ENCODE results near the gene ERCC1.

ERCC1 gene

DNA sequence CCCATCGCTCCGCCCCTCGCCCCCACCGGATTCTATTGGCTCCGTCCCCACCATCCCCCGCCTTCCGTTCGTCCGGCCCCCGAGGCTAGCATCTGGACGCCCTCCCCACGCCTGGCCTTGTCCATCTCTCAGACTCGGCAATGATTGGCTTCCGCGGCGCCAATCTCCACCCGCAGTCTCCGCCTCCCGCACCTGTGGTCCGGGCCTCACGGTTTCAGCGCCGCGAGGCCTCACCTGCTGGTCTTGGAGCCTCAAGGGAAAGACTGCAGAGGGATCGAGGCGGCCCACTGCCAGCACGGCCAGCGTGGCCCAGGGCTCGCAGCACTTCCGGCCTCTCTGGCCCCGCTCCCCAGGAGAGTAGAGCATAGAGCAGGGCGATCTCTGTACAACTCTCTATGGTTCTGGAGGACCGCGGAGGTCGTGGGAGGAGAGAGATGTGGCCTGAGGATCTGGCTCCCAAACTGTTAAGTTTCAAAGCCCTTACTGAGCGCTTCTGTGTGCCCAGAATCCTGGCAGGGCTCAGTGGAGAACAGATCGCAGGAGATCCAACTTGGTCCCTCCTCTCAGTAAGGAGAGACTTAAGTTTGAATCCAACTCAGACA, at the start of gene ERCC1:
TSS of gene ERCC1 (minus strand) at position 329 of the 602 bp plus-strand sequence. CDS start 543 bp downstream, outside the sequence.
- H3K9me3 Mint-ChIP-seq: no peaks in the 10 kb centered on the region
- peak within 1 kb of the TSS; percentile 93 for H3K4me3 Mint-ChIP-seq
- peaks cover 76% of the 10 kb centered on the region for H3K4me1 Mint-ChIP-seq (ENCODE audit: low read depth)
- H3K36me3 Mint-ChIP-seq (ENCODE audit: low read depth): peaks cover 17% of the 10 kb centered on the region
- H3K27me3 Mint-ChIP-seq: no peaks in the 10 kb centered on the region
- H3K27ac Mint-ChIP-seq: peak within 1 kb of the TSS; percentile 95

DNA sequence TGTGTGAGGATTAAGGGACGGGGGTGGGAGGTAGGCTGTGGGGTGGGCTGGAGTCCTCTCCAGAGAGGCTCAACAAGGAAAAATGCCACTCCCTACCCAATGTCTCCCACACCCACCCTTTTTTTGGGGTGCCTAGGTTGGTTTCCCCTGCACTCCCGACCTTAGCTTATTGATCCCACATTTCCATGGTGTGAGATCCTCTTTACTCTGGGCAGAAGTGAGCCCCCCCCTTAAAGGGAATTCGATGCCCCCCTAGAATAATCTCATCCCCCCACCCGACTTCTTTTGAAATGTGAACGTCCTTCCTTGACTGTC, 49.6 kb upstream of the ERCC1 start:
- Mint-ChIP-seq H3K4me1 (ENCODE audit: low read depth) (peaks cover 59% of the 10 kb centered on the region), H3K36me3 (ENCODE audit: low read depth) (peaks cover 15% of the 10 kb centered on the region), H3K4me3 (no peak overlapping the region), H3K27me3 (peaks cover 10% of the 10 kb centered on the region), H3K27ac (no peak overlapping the region), H3K9me3 (no peaks in the 10 kb centered on the region)

DNA sequence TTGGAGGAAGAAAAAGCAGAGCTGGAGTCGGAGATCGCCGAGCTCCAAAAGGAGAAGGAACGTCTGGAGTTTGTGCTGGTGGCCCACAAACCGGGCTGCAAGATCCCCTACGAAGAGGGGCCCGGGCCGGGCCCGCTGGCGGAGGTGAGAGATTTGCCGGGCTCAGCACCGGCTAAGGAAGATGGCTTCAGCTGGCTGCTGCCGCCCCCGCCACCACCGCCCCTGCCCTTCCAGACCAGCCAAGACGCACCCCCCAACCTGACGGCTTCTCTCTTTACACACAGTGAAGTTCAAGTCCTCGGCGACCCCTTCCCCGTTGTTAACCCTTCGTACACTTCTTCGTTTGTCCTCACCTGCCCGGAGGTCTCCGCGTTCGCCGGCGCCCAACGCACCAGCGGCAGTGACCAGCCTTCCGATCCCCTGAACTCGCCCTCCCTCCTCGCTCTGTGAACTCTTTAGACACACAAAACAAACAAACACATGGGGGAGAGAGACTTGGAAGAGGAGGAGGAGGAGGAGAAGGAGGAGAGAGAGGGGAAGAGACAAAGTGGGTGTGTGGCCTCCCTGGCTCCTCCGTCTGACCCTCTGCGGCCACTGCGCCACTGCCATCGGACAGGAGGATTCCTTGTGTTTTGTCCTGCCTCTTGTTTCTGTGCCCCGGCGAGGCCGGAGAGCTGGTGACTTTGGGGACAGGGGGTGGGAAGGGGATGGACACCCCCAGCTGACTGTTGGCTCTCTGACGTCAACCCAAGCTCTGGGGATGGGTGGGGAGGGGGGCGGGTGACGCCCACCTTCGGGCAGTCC, 49.0 kb upstream of the ERCC1 start:
- Mint-ChIP-seq H3K36me3 (ENCODE audit: low read depth) (peaks cover 15% of the 10 kb centered on the region), H3K27ac (no peak overlapping the region), H3K4me1 (ENCODE audit: low read depth) (peaks cover 58% of the 10 kb centered on the region), H3K9me3 (no peaks in the 10 kb centered on the region), H3K27me3 (peaks cover 10% of the 10 kb centered on the region), H3K4me3 (no peak overlapping the region)

DNA sequence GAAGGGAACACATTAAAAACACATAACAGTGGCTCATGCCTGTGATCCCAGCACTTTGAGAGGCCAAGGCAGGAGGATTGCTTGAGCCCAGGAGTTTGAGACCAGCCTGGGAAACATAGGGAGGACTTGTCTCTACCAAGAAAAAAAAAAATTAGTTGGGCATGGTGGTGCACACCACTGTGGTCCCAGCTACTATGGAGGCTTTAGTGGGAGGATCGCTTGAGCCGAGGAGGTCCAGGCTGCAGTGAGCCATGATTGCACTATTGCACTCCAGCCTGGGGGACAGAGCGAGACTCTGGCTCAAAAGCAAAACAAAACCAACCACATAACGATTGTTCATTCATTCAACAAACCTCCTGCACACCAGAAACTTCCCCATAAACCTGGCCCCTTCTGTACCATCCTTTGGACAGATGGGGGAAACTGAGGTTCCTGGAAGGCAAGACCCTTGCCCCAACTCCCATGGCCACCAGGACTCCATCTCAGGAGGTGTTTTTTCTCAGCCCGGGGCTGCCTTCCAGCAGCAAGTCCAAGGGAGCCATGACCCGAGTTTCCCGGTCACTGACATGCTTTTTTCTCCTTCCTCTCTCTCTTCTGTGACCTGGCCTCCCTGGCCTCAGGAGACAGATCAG, 48.3 kb upstream of the ERCC1 start:
- H3K27ac Mint-ChIP-seq: no peak overlapping the region
- peaks cover 10% of the 10 kb centered on the region for H3K27me3 Mint-ChIP-seq
- H3K4me3 Mint-ChIP-seq: no peak overlapping the region
- peaks cover 15% of the 10 kb centered on the region for H3K36me3 Mint-ChIP-seq (ENCODE audit: low read depth)
- H3K4me1 Mint-ChIP-seq (ENCODE audit: low read depth): peaks cover 57% of the 10 kb centered on the region
- no peaks in the 10 kb centered on the region for H3K9me3 Mint-ChIP-seq

DNA sequence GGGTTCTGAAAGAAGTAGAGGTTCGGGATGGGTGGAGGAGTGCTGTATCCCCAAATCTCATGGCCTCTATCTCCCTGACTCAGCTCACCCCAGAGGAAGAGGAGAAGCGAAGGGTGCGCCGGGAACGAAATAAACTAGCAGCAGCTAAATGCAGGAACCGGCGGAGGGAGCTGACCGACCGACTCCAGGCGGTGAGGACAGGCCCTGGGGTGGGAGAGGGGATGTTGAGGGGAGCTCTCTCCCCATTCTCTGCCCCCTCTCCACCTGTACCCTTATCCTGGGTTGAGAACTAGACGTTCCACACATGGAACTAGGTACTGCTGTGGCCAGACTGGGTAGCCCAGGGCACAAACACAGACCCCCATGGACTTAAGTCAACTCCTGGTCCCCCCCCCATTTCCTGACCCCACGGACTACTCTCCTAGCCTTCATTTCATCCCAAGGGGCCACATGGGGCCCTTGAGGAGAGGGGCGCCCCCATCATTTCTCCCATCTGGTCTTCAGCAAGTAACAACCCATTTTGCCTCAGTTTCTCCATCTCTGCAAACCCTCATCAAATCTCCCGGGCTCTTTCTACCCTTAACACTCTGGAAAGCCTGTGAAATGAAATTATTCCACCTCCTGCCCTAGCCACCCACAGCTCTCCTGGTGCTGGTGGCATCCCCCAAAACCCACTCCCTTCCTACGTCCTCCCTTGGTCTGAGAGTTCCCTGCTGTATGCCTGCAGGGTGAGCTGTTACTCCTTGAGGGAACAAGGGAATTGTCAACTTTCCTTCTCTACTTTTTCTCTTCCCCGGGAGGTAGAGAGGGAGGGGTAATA, 47.6 kb upstream of the ERCC1 start:
- H3K4me3 Mint-ChIP-seq: peak overlapping the region; percentile 88
- H3K36me3 Mint-ChIP-seq (ENCODE audit: low read depth): peaks cover 15% of the 10 kb centered on the region
- peaks cover 53% of the 10 kb centered on the region for H3K4me1 Mint-ChIP-seq (ENCODE audit: low read depth)
- no peak overlapping the region for H3K27ac Mint-ChIP-seq
- H3K9me3 Mint-ChIP-seq: no peaks in the 10 kb centered on the region
- H3K27me3 Mint-ChIP-seq: peaks cover 11% of the 10 kb centered on the region

- peaks cover 15% of the 10 kb centered on the region for H3K27me3 Mint-ChIP-seq
These were observed 47.0 kb upstream of the ERCC1 start for GRCh38 chr19:45470762-45471081.

DNA sequence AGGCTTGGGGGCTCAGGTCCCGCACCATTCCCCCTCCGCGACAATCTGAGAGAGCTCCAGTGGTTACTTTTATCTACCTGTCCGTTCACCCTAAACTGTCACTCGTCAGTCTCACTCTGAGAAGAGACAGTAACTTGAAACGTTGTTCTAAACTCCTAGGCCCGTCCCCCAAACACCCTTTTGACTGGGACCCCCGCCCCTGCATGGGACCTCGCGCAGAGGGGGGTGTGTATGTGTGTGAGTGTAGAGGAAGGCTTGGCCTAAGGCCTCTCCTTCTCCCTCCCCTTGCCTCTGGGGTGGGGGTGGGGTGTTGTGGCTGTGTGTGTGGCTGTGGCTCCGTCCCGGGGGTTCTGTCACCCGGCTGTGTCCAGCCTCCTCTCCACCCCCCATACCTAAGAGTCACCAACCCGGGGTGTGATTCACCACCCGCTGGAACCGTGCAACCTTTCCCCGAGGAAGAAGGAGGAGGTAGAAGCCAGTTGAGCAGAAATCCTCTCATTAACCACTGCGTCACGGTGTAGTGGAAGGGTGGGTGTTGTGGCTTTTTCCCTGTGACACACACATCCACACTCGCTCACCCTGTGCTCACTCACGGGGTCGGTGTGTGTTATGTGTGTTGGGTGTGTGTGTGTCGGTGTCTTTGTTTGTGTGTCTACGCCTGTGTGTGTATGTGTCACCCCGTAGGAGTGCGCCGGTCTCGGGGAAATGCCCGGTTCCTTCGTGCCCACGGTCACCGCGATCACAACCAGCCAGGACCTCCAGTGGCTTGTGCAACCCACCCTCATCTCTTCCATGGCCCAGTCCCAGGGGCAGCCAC, 46.4 kb upstream of the ERCC1 start:
- Mint-ChIP-seq H3K9me3 (no peaks in the 10 kb centered on the region), H3K4me3 (peak overlapping the region; percentile 88), H3K36me3 (ENCODE audit: low read depth) (peaks cover 15% of the 10 kb centered on the region), H3K27ac (peak overlapping the region; percentile 88), H3K4me1 (ENCODE audit: low read depth) (peaks cover 50% of the 10 kb centered on the region), H3K27me3 (peaks cover 13% of the 10 kb centered on the region)

More at GRCh38 chr19:45470762-45471081, 47.0 kb upstream of the ERCC1 start:
- H3K4me3 Mint-ChIP-seq: peak overlapping the region; percentile 88
- H3K9me3 Mint-ChIP-seq: no peaks in the 10 kb centered on the region
- H3K27ac Mint-ChIP-seq: no peak overlapping the region
- peaks cover 15% of the 10 kb centered on the region for H3K36me3 Mint-ChIP-seq (ENCODE audit: low read depth)
- H3K4me1 Mint-ChIP-seq (ENCODE audit: low read depth): peaks cover 51% of the 10 kb centered on the region

DNA sequence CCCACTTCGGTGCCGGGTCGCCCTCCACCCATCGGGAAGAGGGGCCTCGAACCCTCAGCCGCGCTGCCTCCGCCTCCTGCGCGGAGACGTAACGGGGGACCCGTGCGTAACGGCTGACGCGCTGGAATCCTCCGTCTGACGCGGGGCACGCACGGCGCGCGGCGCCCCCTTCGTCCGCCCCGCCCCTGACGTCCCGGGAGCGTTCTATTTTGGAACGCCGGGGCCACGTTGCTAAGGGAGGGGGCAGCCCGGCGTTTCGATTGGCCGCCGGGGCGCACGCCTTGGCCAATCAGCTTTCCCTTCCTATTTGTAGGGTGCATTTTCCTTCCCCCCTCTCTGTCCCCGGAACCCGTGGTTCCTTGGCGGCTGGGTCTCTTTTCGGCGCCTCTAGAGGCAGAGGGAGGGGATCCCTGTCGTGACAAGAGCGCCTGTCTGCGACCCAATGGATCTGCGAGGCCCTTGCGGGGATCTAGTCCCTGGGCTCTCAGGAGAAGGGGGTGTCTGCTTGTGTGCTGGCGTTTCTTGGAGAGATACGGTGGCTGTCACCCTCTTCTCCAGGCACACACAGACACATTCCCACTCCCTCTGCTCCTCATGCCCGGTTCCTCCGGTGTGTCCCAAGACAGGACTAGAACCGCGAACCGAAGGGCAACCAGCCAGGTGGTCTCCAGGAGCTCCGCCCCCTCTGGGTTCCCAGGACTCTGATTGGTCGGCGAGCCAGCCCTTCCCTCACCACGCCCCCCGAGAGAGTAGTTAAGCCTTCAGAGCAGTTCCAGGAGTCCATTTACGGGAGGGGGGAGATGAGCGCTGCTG, 45.6 kb upstream of the ERCC1 start:
- H3K4me1 Mint-ChIP-seq (ENCODE audit: low read depth): peaks cover 48% of the 10 kb centered on the region
- peaks cover 15% of the 10 kb centered on the region for H3K36me3 Mint-ChIP-seq (ENCODE audit: low read depth)
- peaks cover 16% of the 10 kb centered on the region for H3K27me3 Mint-ChIP-seq
- H3K4me3 Mint-ChIP-seq: peak overlapping the region; percentile 88
- no peaks in the 10 kb centered on the region for H3K9me3 Mint-ChIP-seq
- peak overlapping the region; percentile 88 for H3K27ac Mint-ChIP-seq

GRCh38 chr19:45468803-45469131, 45.0 kb upstream of the ERCC1 start:
- Mint-ChIP-seq H3K9me3 (no peaks in the 10 kb centered on the region), H3K27me3 (peaks cover 16% of the 10 kb centered on the region), H3K36me3 (ENCODE audit: low read depth) (peaks cover 15% of the 10 kb centered on the region)

DNA sequence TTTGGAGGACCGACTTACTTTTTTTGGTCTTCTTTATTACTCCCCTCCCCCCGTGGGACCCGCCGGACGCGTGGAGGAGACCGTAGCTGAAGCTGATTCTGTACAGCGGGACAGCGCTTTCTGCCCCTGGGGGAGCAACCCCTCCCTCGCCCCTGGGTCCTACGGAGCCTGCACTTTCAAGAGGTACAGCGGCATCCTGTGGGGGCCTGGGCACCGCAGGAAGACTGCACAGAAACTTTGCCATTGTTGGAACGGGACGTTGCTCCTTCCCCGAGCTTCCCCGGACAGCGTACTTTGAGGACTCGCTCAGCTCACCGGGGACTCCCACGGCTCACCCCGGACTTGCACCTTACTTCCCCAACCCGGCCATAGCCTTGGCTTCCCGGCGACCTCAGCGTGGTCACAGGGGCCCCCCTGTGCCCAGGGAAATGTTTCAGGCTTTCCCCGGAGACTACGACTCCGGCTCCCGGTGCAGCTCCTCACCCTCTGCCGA, 44.5 kb upstream of the ERCC1 start:
- Mint-ChIP-seq H3K4me3 (peak overlapping the region; percentile 88), H3K27me3 (peaks cover 16% of the 10 kb centered on the region), H3K36me3 (ENCODE audit: low read depth) (peaks cover 15% of the 10 kb centered on the region), H3K9me3 (no peaks in the 10 kb centered on the region), H3K27ac (peak overlapping the region; percentile 88), H3K4me1 (ENCODE audit: low read depth) (peaks cover 48% of the 10 kb centered on the region)

More at GRCh38 chr19:45468803-45469131, 45.0 kb upstream of the ERCC1 start:
- H3K4me3 Mint-ChIP-seq: peak overlapping the region; percentile 88
- peaks cover 48% of the 10 kb centered on the region for H3K4me1 Mint-ChIP-seq (ENCODE audit: low read depth)
- H3K27ac Mint-ChIP-seq: peak overlapping the region; percentile 88

- H3K9me3 Mint-ChIP-seq: no peaks in the 10 kb centered on the region
- peaks cover 12% of the 10 kb centered on the region for H3K27me3 Mint-ChIP-seq
- H3K36me3 Mint-ChIP-seq (ENCODE audit: low read depth): peaks cover 11% of the 10 kb centered on the region
- peak within 1 kb of the TSS; percentile 88 for H3K4me3 Mint-ChIP-seq
- peaks cover 45% of the 10 kb centered on the region for H3K4me1 Mint-ChIP-seq (ENCODE audit: low read depth)
- peak within 1 kb of the TSS; percentile 88 for H3K27ac Mint-ChIP-seq
These were observed 43.9 kb upstream of the ERCC1 start, which contains the start of gene FOSB for GRCh38 chr19:45467456-45468158. Gene FOSB, plus strand, starts transcription at chr19:45467996. Its CDS starts 591 bp downstream, at chr19:45468587.

- peak overlapping the region; percentile 3 for H3K27ac Mint-ChIP-seq
- H3K9me3 Mint-ChIP-seq: no peaks in the 10 kb centered on the region
- peaks cover 39% of the 10 kb centered on the region for H3K4me1 Mint-ChIP-seq (ENCODE audit: low read depth)
- H3K4me3 Mint-ChIP-seq: peak overlapping the region; percentile 88
- peaks cover 7% of the 10 kb centered on the region for H3K36me3 Mint-ChIP-seq (ENCODE audit: low read depth)
- H3K27me3 Mint-ChIP-seq: peaks cover 9% of the 10 kb centered on the region
These were observed 43.4 kb upstream of the ERCC1 start for GRCh38 chr19:45467115-45467455.

DNA sequence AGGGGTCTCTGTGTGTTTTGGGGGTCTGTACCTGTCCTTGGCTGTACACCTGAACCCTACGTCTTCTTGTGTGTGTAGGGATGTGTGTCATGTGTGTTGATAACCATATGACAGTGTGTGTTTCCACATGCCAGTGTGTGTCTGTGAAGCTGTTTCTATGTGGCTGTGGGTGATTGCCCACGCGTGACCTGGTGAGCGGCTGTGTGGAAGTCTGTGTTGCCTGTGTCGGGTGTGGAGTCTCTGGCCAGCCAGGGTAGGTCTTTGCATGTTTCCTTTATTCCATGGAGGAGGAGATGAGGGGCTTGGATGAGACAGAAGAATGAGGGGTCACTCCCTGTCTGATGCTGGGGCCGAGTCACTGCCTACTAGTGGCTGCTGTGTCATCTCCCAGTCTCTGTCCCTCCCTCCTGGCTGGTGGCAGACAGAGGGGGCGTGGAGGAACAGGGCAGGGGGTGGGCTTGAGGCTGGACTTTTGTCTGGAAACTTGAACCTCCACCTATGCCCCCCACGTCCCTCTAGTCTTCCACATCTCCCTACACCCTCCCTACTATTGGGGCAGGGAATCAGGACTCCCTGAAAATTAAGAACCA, 41.2 kb upstream of the ERCC1 start:
- Mint-ChIP-seq H3K36me3 (ENCODE audit: low read depth) (no peaks in the 10 kb centered on the region), H3K27me3 (peaks cover 9% of the 10 kb centered on the region), H3K4me3 (no peak overlapping the region), H3K9me3 (no peaks in the 10 kb centered on the region), H3K4me1 (ENCODE audit: low read depth) (peaks cover 21% of the 10 kb centered on the region), H3K27ac (no peak overlapping the region)

Measured in stimulated activated naive CD8-positive, alpha-beta T cell treated with anti-CD3 and anti-CD28 coated beads, Interleukin-15, Interleukin-2, amounts not matched to agents 100 ng/mL and 50 ng/mL, for 24 hours (primary cell).